ENCODE measurements around the gene NAV2. TPM values are rescaled to one million over a fixed set of nuclear protein-coding genes. Genes with fewer than 3 reads are reported as not detected.
"Not testable (repeated sequence)": the region's sequence is repeated elsewhere in the genome, so short reads cannot be mapped to it uniquely, and the experiment has no call there.

Gene NAV2
- polyA plus RNA-seq, 1 donor = 8.1 TPM

GRCh38 chr11:20004866-20005265 is 292.2 kb downstream of the NAV2 start:
- Histone ChIP-seq H3K4me1 (ENCODE audit: control insufficient read depth, insufficient read depth, low read length) (peaks cover 35% of the 10 kb centered on the region), H3K9me3 (ENCODE audit: control insufficient read depth, low read depth, low read length) (no peaks in the 10 kb centered on the region), H3K27ac (ENCODE audit: low read length) (no peak overlapping the region), H3K27me3 (ENCODE audit: control insufficient read depth, insufficient read depth, low read length) (no peaks in the 10 kb centered on the region), H3K4me3 (ENCODE audit: low read length) (no peak overlapping the region), H3K36me3 (ENCODE audit: control insufficient read depth, insufficient read depth, low read length) (no peaks in the 10 kb centered on the region)
- no CpG with 5 or more reads among the region's 3 CpGs for WGBS (ENCODE audit: insufficient coverage, low lambda C conversion rate)
- no peak for DNase-seq

- Histone ChIP-seq H3K4me1 (ENCODE audit: control insufficient read depth, insufficient read depth, low read length) (peaks cover 31% of the 10 kb centered on the region), H3K27ac (ENCODE audit: low read length) (no peak overlapping the region), H3K9me3 (ENCODE audit: control insufficient read depth, low read depth, low read length) (no peaks in the 10 kb centered on the region), H3K36me3 (ENCODE audit: control insufficient read depth, insufficient read depth, low read length) (no peaks in the 10 kb centered on the region), H3K27me3 (ENCODE audit: control insufficient read depth, insufficient read depth, low read length) (no peaks in the 10 kb centered on the region), H3K4me3 (ENCODE audit: low read length) (no peak overlapping the region)
- no peak for DNase-seq
- WGBS (ENCODE audit: insufficient coverage, low lambda C conversion rate) = no CpG with 5 or more reads among the region's 6 CpGs
Observed at GRCh38 chr11:20005747-20006146, 293.1 kb downstream of the NAV2 start.

GRCh38 chr11:20006618-20007017 is 294.0 kb downstream of the NAV2 start:
- H3K27me3 ChIP-seq (ENCODE audit: control insufficient read depth, insufficient read depth, low read length); H3K9me3 ChIP-seq (ENCODE audit: control insufficient read depth, low read depth, low read length); DNase-seq; H3K36me3 ChIP-seq (ENCODE audit: control insufficient read depth, insufficient read depth, low read length); H3K4me3 ChIP-seq (ENCODE audit: low read length); H3K27ac ChIP-seq (ENCODE audit: low read length): not testable (repeated sequence)
- peaks cover 32% of the 10 kb centered on the region for H3K4me1 ChIP-seq (ENCODE audit: control insufficient read depth, insufficient read depth, low read length)
- no CpG with 5 or more reads among the region's 2 CpGs for WGBS (ENCODE audit: insufficient coverage, low lambda C conversion rate)

GRCh38 chr11:20007386-20007785 is 294.7 kb downstream of the NAV2 start:
- Histone ChIP-seq H3K27ac (ENCODE audit: low read length) (no peak overlapping the region), H3K27me3 (ENCODE audit: control insufficient read depth, insufficient read depth, low read length) (no peaks in the 10 kb centered on the region), H3K36me3 (ENCODE audit: control insufficient read depth, insufficient read depth, low read length) (no peaks in the 10 kb centered on the region), H3K4me1 (ENCODE audit: control insufficient read depth, insufficient read depth, low read length) (peaks cover 32% of the 10 kb centered on the region), H3K4me3 (ENCODE audit: low read length) (no peak overlapping the region), H3K9me3 (ENCODE audit: control insufficient read depth, low read depth, low read length) (no peaks in the 10 kb centered on the region)
- no peak for DNase-seq
- no CpG with 5 or more reads among the region's 1 CpG for WGBS (ENCODE audit: insufficient coverage, low lambda C conversion rate)

GRCh38 chr11:20008190-20008870 is 295.7 kb downstream of the NAV2 start:
- peaks cover 27% of the 10 kb centered on the region for H3K4me1 ChIP-seq (ENCODE audit: control insufficient read depth, insufficient read depth, low read length)

GRCh38 chr11:20008871-20009644 is 296.4 kb downstream of the NAV2 start:
- Histone ChIP-seq H3K4me1 (ENCODE audit: control insufficient read depth, insufficient read depth, low read length) (peaks cover 28% of the 10 kb centered on the region), H3K27ac (ENCODE audit: low read length) (no peak overlapping the region), H3K27me3 (ENCODE audit: control insufficient read depth, insufficient read depth, low read length) (no peaks in the 10 kb centered on the region), H3K36me3 (ENCODE audit: control insufficient read depth, insufficient read depth, low read length) (no peaks in the 10 kb centered on the region), H3K4me3 (ENCODE audit: low read length) (no peak overlapping the region), H3K9me3 (ENCODE audit: control insufficient read depth, low read depth, low read length) (no peaks in the 10 kb centered on the region)
- DNase-seq = no peak
- WGBS (ENCODE audit: insufficient coverage, low lambda C conversion rate) = 80% methylated on average over 2 of the region's 10 CpGs

More at GRCh38 chr11:20008190-20008870, 295.7 kb downstream of the NAV2 start:
- no peaks in the 10 kb centered on the region for H3K27me3 ChIP-seq (ENCODE audit: control insufficient read depth, insufficient read depth, low read length)
- no peak overlapping the region for H3K4me3 ChIP-seq (ENCODE audit: low read length)
- no peak for DNase-seq
- WGBS (ENCODE audit: insufficient coverage, low lambda C conversion rate) = 100% methylated on average over 3 of the region's 6 CpGs
- no peak overlapping the region for H3K27ac ChIP-seq (ENCODE audit: low read length)
- no peaks in the 10 kb centered on the region for H3K36me3 ChIP-seq (ENCODE audit: control insufficient read depth, insufficient read depth, low read length)
- no peaks in the 10 kb centered on the region for H3K9me3 ChIP-seq (ENCODE audit: control insufficient read depth, low read depth, low read length)

GRCh38 chr11:20010156-20010850 is 297.7 kb downstream of the NAV2 start:
- H3K27ac ChIP-seq (ENCODE audit: low read length) = no peak overlapping the region

GRCh38 chr11:20010851-20011225 is 298.2 kb downstream of the NAV2 start:
- no peaks in the 10 kb centered on the region for H3K9me3 ChIP-seq (ENCODE audit: control insufficient read depth, low read depth, low read length)
- H3K4me1 ChIP-seq (ENCODE audit: control insufficient read depth, insufficient read depth, low read length) = peaks cover 32% of the 10 kb centered on the region
- H3K27ac ChIP-seq (ENCODE audit: low read length) = no peak overlapping the region
- no peak overlapping the region for H3K4me3 ChIP-seq (ENCODE audit: low read length)
- DNase-seq = no peak
- H3K27me3 ChIP-seq (ENCODE audit: control insufficient read depth, insufficient read depth, low read length) = no peaks in the 10 kb centered on the region
- WGBS (ENCODE audit: insufficient coverage, low lambda C conversion rate) = 75% methylated on average over 1 of the region's 3 CpGs
- no peaks in the 10 kb centered on the region for H3K36me3 ChIP-seq (ENCODE audit: control insufficient read depth, insufficient read depth, low read length)

More at GRCh38 chr11:20010156-20010850, 297.7 kb downstream of the NAV2 start:
- Histone ChIP-seq H3K4me1 (ENCODE audit: control insufficient read depth, insufficient read depth, low read length) (peaks cover 32% of the 10 kb centered on the region), H3K27me3 (ENCODE audit: control insufficient read depth, insufficient read depth, low read length) (no peaks in the 10 kb centered on the region), H3K4me3 (ENCODE audit: low read length) (no peak overlapping the region), H3K9me3 (ENCODE audit: control insufficient read depth, low read depth, low read length) (no peaks in the 10 kb centered on the region), H3K36me3 (ENCODE audit: control insufficient read depth, insufficient read depth, low read length) (no peaks in the 10 kb centered on the region)
- no CpG with 5 or more reads among the region's 8 CpGs for WGBS (ENCODE audit: insufficient coverage, low lambda C conversion rate)
- no peak for DNase-seq

GRCh38 chr11:20011307-20011951 is 298.8 kb downstream of the NAV2 start:
- peaks cover 32% of the 10 kb centered on the region for H3K4me1 ChIP-seq (ENCODE audit: control insufficient read depth, insufficient read depth, low read length)
- H3K27me3 ChIP-seq (ENCODE audit: control insufficient read depth, insufficient read depth, low read length) = no peaks in the 10 kb centered on the region
- 67% methylated on average over 1 of the region's 5 CpGs for WGBS (ENCODE audit: insufficient coverage, low lambda C conversion rate)
- no peaks in the 10 kb centered on the region for H3K9me3 ChIP-seq (ENCODE audit: control insufficient read depth, low read depth, low read length)
- H3K27ac ChIP-seq (ENCODE audit: low read length) = no peak overlapping the region
- no peak overlapping the region for H3K4me3 ChIP-seq (ENCODE audit: low read length)
- no peaks in the 10 kb centered on the region for H3K36me3 ChIP-seq (ENCODE audit: control insufficient read depth, insufficient read depth, low read length)
- DNase-seq = peak in 1 of 2 donors; percentile 42
